Stomach smooth muscle (tissue), 2 donors: Measurements from ENCODE around the gene R3HCC1L.
"Not testable (repeated sequence)": the region's sequence is repeated elsewhere in the genome, so short reads cannot be mapped to it uniquely, and the experiment has no call there.

ENCODE experiments used
- H3K27ac ChIP-seq: one replicate; pipeline ENCODE4 v1.7.0; 2013; ENCODE audit warnings: mild to moderate bottlenecking, low read length, inconsistent platforms
- H3K27me3 ChIP-seq, 2 donors: one replicate each; pipeline ENCODE4 v1.7.0; 2013; ENCODE audit warnings: low read length in 2 of 2; ENCODE audit not compliant: insufficient read depth in 2 of 2, control insufficient read depth in 1 of 2
- H3K36me3 ChIP-seq, 2 donors: one replicate each; pipeline ENCODE4 v1.7.0; 2013; ENCODE audit warnings: low read length in 2 of 2; ENCODE audit not compliant: control insufficient read depth in 2 of 2, insufficient read depth in 2 of 2
- H3K4me1 ChIP-seq: one replicate; pipeline ENCODE4 v1.7.0; 2013; ENCODE audit warnings: low read length; ENCODE audit not compliant: control insufficient read depth, insufficient read depth
- H3K4me3 ChIP-seq, 2 donors: one replicate each; pipeline ENCODE4 v1.7.0; 2013; ENCODE audit warnings: low read length in 2 of 2
- H3K9ac ChIP-seq, 2 donors: one replicate each; pipeline ENCODE4 v1.7.0; 2013; ENCODE audit warnings: low read length in 2 of 2, mild to moderate bottlenecking in 1 of 2
- H3K9me3 ChIP-seq, 2 donors: one replicate each; pipeline ENCODE4 v1.7.0; 2013; ENCODE audit warnings: low read length in 2 of 2; ENCODE audit not compliant: control insufficient read depth in 2 of 2
- donor health status: healthy.
- donor health status: Pancreatic carcinoma.

The R3HCC1L gene

GRCh38 chr10:98172495-98172894, 38.0 kb downstream of the R3HCC1L start:
- Histone ChIP-seq H3K27ac (no peak overlapping the region), H3K4me1 (no peaks in the 10 kb centered on the region), H3K9ac (no peak overlapping the region), H3K27me3 (no peaks in the 10 kb centered on the region), H3K36me3 (no peaks in the 10 kb centered on the region), H3K4me3 (no peak overlapping the region), H3K9me3 (no peaks in the 10 kb centered on the region)

- Histone ChIP-seq H3K27me3 (no peaks in the 10 kb centered on the region), H3K4me1 (no peaks in the 10 kb centered on the region), H3K4me3 (no peak overlapping the region), H3K9me3 (no peaks in the 10 kb centered on the region), H3K36me3 (no peaks in the 10 kb centered on the region), H3K27ac (no peak overlapping the region), H3K9ac (no peak overlapping the region)
Measured at GRCh38 chr10:98173260-98173659, 38.8 kb downstream of the R3HCC1L start.

- H3K4me1 ChIP-seq, H3K27ac ChIP-seq: not testable (repeated sequence)
Measured at GRCh38 chr10:98182351-98182915, 48.0 kb downstream of the R3HCC1L start.

GRCh38 chr10:98186681-98187080, 52.2 kb downstream of the R3HCC1L start:
- H3K27me3 ChIP-seq = no peaks in the 10 kb centered on the region
- H3K36me3 ChIP-seq = peaks cover 0 to 3% of the 10 kb centered on the region in 2 donors

More at GRCh38 chr10:98182351-98182915, 48.0 kb downstream of the R3HCC1L start:
- not testable (repeated sequence) for H3K9ac ChIP-seq, H3K36me3 ChIP-seq, H3K4me3 ChIP-seq, H3K9me3 ChIP-seq, H3K27me3 ChIP-seq

GRCh38 chr10:98190773-98191172, 56.3 kb downstream of the R3HCC1L start:
- not testable (repeated sequence) for H3K27me3 ChIP-seq, H3K9me3 ChIP-seq, H3K27ac ChIP-seq, H3K36me3 ChIP-seq, H3K4me3 ChIP-seq, H3K4me1 ChIP-seq, H3K9ac ChIP-seq

More at GRCh38 chr10:98186681-98187080, 52.2 kb downstream of the R3HCC1L start:
- H3K9ac ChIP-seq = no peak overlapping the region
- H3K9me3 ChIP-seq = peaks cover 0 to 2% of the 10 kb centered on the region in 2 donors
- no peaks in the 10 kb centered on the region for H3K4me1 ChIP-seq
- no peak overlapping the region for H3K4me3 ChIP-seq
- no peak overlapping the region for H3K27ac ChIP-seq

- no peaks in the 10 kb centered on the region for H3K36me3 ChIP-seq
- H3K4me1 ChIP-seq = no peaks in the 10 kb centered on the region
- no peak overlapping the region for H3K9ac ChIP-seq
- H3K9me3 ChIP-seq = no peaks in the 10 kb centered on the region
- H3K27me3 ChIP-seq = no peaks in the 10 kb centered on the region
- no peak overlapping the region for H3K27ac ChIP-seq
- H3K4me3 ChIP-seq = no peak overlapping the region
Measured at GRCh38 chr10:98193037-98193436, 58.6 kb downstream of the R3HCC1L start.

GRCh38 chr10:98194633-98195032, 60.2 kb downstream of the R3HCC1L start:
- Histone ChIP-seq H3K27ac (no peak overlapping the region), H3K4me1 (no peaks in the 10 kb centered on the region), H3K9me3 (no peaks in the 10 kb centered on the region), H3K4me3 (no peak overlapping the region), H3K27me3 (no peaks in the 10 kb centered on the region), H3K36me3 (no peaks in the 10 kb centered on the region), H3K9ac (no peak overlapping the region)

- no peak overlapping the region for H3K9ac ChIP-seq
- H3K4me1 ChIP-seq = no peaks in the 10 kb centered on the region
- H3K36me3 ChIP-seq = no peaks in the 10 kb centered on the region
- H3K4me3 ChIP-seq = no peak overlapping the region
- no peak overlapping the region for H3K27ac ChIP-seq
- H3K9me3 ChIP-seq = no peaks in the 10 kb centered on the region
- no peaks in the 10 kb centered on the region for H3K27me3 ChIP-seq
Measured at GRCh38 chr10:98195120-98195519, 60.7 kb downstream of the R3HCC1L start.

GRCh38 chr10:98196985-98197384, 62.5 kb downstream of the R3HCC1L start:
- no peak overlapping the region for H3K27ac ChIP-seq
- H3K27me3 ChIP-seq = no peaks in the 10 kb centered on the region
- H3K4me3 ChIP-seq = no peak overlapping the region
- no peaks in the 10 kb centered on the region for H3K36me3 ChIP-seq
- H3K9ac ChIP-seq = no peak overlapping the region
- H3K9me3 ChIP-seq = no peaks in the 10 kb centered on the region
- no peaks in the 10 kb centered on the region for H3K4me1 ChIP-seq

GRCh38 chr10:98201760-98202159, 67.3 kb downstream of the R3HCC1L start:
- Histone ChIP-seq H3K4me1 (no peaks in the 10 kb centered on the region), H3K36me3 (no peaks in the 10 kb centered on the region), H3K27me3 (no peaks in the 10 kb centered on the region), H3K9ac (no peak overlapping the region), H3K9me3 (no peaks in the 10 kb centered on the region), H3K4me3 (no peak overlapping the region), H3K27ac (no peak overlapping the region)

- H3K9ac ChIP-seq = no peak overlapping the region
- H3K4me1 ChIP-seq = no peaks in the 10 kb centered on the region
Measured at GRCh38 chr10:98202378-98202777, 67.9 kb downstream of the R3HCC1L start.

More at GRCh38 chr10:98202378-98202777, 67.9 kb downstream of the R3HCC1L start:
- Histone ChIP-seq H3K9me3 (no peaks in the 10 kb centered on the region), H3K27me3 (no peaks in the 10 kb centered on the region), H3K36me3 (no peaks in the 10 kb centered on the region), H3K4me3 (no peak overlapping the region), H3K27ac (no peak overlapping the region)
